GM08714 (cell line): ENCODE results near the gene SLC12A7.
"Not testable (repeated sequence)": the region's sequence is repeated elsewhere in the genome, so short reads cannot be mapped to it uniquely, and the experiment has no call there.

Experiments
- H3K4me3 ChIP-seq: fragments of 200-500 bp; sonication (Bioruptor generic); 2 replicates; pipeline ENCODE4 v1.5.1; 2014; ENCODE audit warnings: mild to moderate bottlenecking, low read length, inconsistent platforms
- ZNF274 ChIP-seq: IDR thresholded peaks from 2 replicates; pipeline ENCODE4 v1.6.1; 2012; ENCODE audit warnings: mild to moderate bottlenecking, low read depth, low read length

Gene SLC12A7

GRCh38 chr5:1068895-1069719 lies 42.8 kb downstream of the SLC12A7 start:
- no peak for TF ChIP-seq ZNF274
- H3K4me3 ChIP-seq: no peak overlapping the region

GRCh38 chr5:1068204-1068894 lies 43.5 kb downstream of the SLC12A7 start:
- no peak overlapping the region for H3K4me3 ChIP-seq
- TF ChIP-seq ZNF274: no peak

- H3K4me3 ChIP-seq: no peak overlapping the region
- TF ChIP-seq ZNF274: no peak
Measured at GRCh38 chr5:1067141-1068121, 44.4 kb downstream of the SLC12A7 start.

- no peak overlapping the region for H3K4me3 ChIP-seq
- no peak for TF ChIP-seq ZNF274
Measured at GRCh38 chr5:1066676-1067075, 45.2 kb downstream of the SLC12A7 start.

GRCh38 chr5:1065891-1066650 lies 45.8 kb downstream of the SLC12A7 start:
- H3K4me3 ChIP-seq: no peak overlapping the region
- no peak for TF ChIP-seq ZNF274

GRCh38 chr5:1065143-1065750 lies 46.6 kb downstream of the SLC12A7 start:
- H3K4me3 ChIP-seq: no peak overlapping the region
- no peak for TF ChIP-seq ZNF274

GRCh38 chr5:1064383-1065142 lies 47.3 kb downstream of the SLC12A7 start:
- no peak overlapping the region for H3K4me3 ChIP-seq
- TF ChIP-seq ZNF274: no peak

- no peak for TF ChIP-seq ZNF274
- no peak overlapping the region for H3K4me3 ChIP-seq
Measured at GRCh38 chr5:1063661-1064382, 48.0 kb downstream of the SLC12A7 start.

- TF ChIP-seq ZNF274: no peak
Measured at GRCh38 chr5:1062761-1063568, 48.9 kb downstream of the SLC12A7 start.

GRCh38 chr5:1061916-1062315 lies 49.9 kb downstream of the SLC12A7 start:
- no peak for TF ChIP-seq ZNF274

More at GRCh38 chr5:1062761-1063568, 48.9 kb downstream of the SLC12A7 start:
- no peak overlapping the region for H3K4me3 ChIP-seq

GRCh38 chr5:1061292-1061691 lies 50.6 kb downstream of the SLC12A7 start:
- H3K4me3 ChIP-seq: not testable (repeated sequence)

More at GRCh38 chr5:1061916-1062315, 49.9 kb downstream of the SLC12A7 start:
- H3K4me3 ChIP-seq: no peak overlapping the region
